Sigmoid colon (tissue), 7 donors: Measurements from ENCODE around the gene PAGR1. TPM values are rescaled to one million over a fixed set of nuclear protein-coding genes. Genes with fewer than 3 reads are reported as not detected.
A peak's percentile ranks its signal among the peaks of the same experiment; 100 is the strongest.

ENCODE experiments used
- DNase-seq: peaks from one replicate; pipeline ENCODE4 v3.0.0-alpha.2; 2019
- H3K27ac ChIP-seq, 4 donors: fragments of 200-600 bp; sonication (generic); one replicate each; pipeline ENCODE4 v1.5.1; 2016 to 2019; ENCODE audit warnings: mild to moderate bottlenecking in 1 of 4
- H3K27me3 ChIP-seq, 3 donors: fragments of 200-600 bp; sonication (generic); one replicate each; pipeline ENCODE4 v1.5.1; 2019; ENCODE audit warnings: mild to moderate bottlenecking in 1 of 3
- H3K36me3 ChIP-seq, 4 donors: fragments of 200-600 bp; sonication (generic); one replicate each; pipeline ENCODE4 v1.5.1; 2016 to 2019
- H3K4me1 ChIP-seq, 4 donors: fragments of 200-600 bp; sonication (generic); one replicate each; pipeline ENCODE4 v1.5.1; 2017 to 2019
- H3K4me3 ChIP-seq, 4 donors: fragments of 200-600 bp; sonication (generic); one replicate each; pipeline ENCODE4 v1.5.1; 2017 to 2019; ENCODE audit warnings: mild to moderate bottlenecking in 2 of 4, moderate library complexity in 1 of 4
- H3K9me3 ChIP-seq, 4 donors: fragments of 200-600 bp in 3 of 4; sonication (generic) in 3 of 4; one replicate each; pipeline versions ENCODE4 v1.5.1 to v1.6.1; 2013 to 2019
- CTCF ChIP-seq, 4 experiments: fragments of 450-650 bp in 3 of 4; fragments of 200-600 bp in 1 of 4; IDR thresholded peaks; one replicate each; pipeline ENCODE4 v1.5.1; 2016 to 2019; ENCODE audit warnings: antibody characterized with exemption in 4 of 4, mild to moderate bottlenecking in 3 of 4, moderate library complexity in 2 of 4
- EP300 ChIP-seq, 4 donors: sonication (generic); formaldehyde crosslinking; IDR thresholded peaks; one replicate each; pipeline ENCODE4 v1.6.1; 2017; ENCODE audit warnings: antibody characterized with exemption in 4 of 4
- POLR2A ChIP-seq, 2 donors: fragments of 450-650 bp; IDR thresholded peaks; one replicate each; pipeline ENCODE4 v1.6.1; 2016; ENCODE audit warnings: antibody characterized with exemption in 2 of 2, mild to moderate bottlenecking in 2 of 2, moderate library complexity in 2 of 2
- POLR2AphosphoS5 ChIP-seq, 4 donors: sonication (generic); formaldehyde crosslinking; IDR thresholded peaks; one replicate each; pipeline ENCODE4 v1.6.1; 2017; ENCODE audit warnings: antibody characterized with exemption in 4 of 4
- WGBS, 2 donors: extraction: QIAGEN DNeasy Blood & Tissue Kit; methylation state at CpG; one replicate each; pipeline ENCODE4 v1.1.7; 2013; 5-methylcytosine and 5-hydroxymethylcytosine counted together
- intact Hi-C: fragments of 100-400 bp; cut with DNase I; formaldehyde crosslinking; loops from one replicate; pipeline ENCODE4 v1.15.1; 2023
- polyA plus RNA-seq, 3 donors: library from polyadenylated mRNA; stranded (reverse); fragments of 200-250 nt; gene quantifications; one replicate each; pipeline ENCODE4 v1.2.3, GENCODE V29; 2013
- total RNA-seq, 4 donors: library from RNA; depleted of rRNA; stranded (reverse); fragments of >200 nt; gene quantifications; one replicate each; pipeline ENCODE4 v1.1.0, GENCODE V29; 2016
- donor health status: healthy with polysubstance abuse.
- donor health status: Bipolar disorder and iron deficiency.
- donor health status: healthy.

PAGR1 gene
- total and polyA plus RNA-seq, 7 donors: 18.5 to 36.6 (median 25.9) TPM

GRCh38 chr16:29852654-29853053 lies 36.7 kb downstream of the PAGR1 start:
- peak overlapping the region; percentile 15 to 47 (median 26) for H3K27ac ChIP-seq
- DNase-seq: peak; percentile 76
- TF ChIP-seq POLR2AphosphoS5 (IDR thresholded peaks at IDR 0.05) (peak in 3 of 4 donors; percentile 51 to 59 (median 57)), POLR2A (IDR thresholded peaks at IDR 0.05) (no peak)
- no peaks in the 10 kb centered on the region for H3K9me3 ChIP-seq
- intact Hi-C loops: no loop called here
- no peaks in the 10 kb centered on the region for H3K27me3 ChIP-seq
- WGBS, 2 donors: 54 to 66% methylated on average over 7 of the region's 7 CpGs
- H3K36me3 ChIP-seq: peaks cover 2 to 8% (median 3%) of the 10 kb centered on the region in 4 donors
- peaks cover 0 to 30% (median 8%) of the 10 kb centered on the region in 4 donors for H3K4me1 ChIP-seq
- no peak overlapping the region for H3K4me3 ChIP-seq

GRCh38 chr16:29854520-29855100 lies 38.7 kb downstream of the PAGR1 start:
- intact Hi-C loops: loop anchor here (5.0 kb wide), 1 partner anchor 168 kb away; the partner anchor contains the start of gene C16orf92
- Histone ChIP-seq H3K9me3 (no peaks in the 10 kb centered on the region), H3K4me3 (no peak overlapping the region), H3K36me3 (peaks cover 7 to 15% (median 9%) of the 10 kb centered on the region in 4 donors), H3K4me1 (peaks cover 0 to 24% (median 7%) of the 10 kb centered on the region in 4 donors), H3K27me3 (no peaks in the 10 kb centered on the region), H3K27ac (no peak overlapping the region)
- DNase-seq: no peak
- no peak for TF ChIP-seq CTCF (IDR thresholded peaks at IDR 0.05)
- TF ChIP-seq POLR2AphosphoS5 (IDR thresholded peaks at IDR 0.05): no peak
- TF ChIP-seq POLR2A (IDR thresholded peaks at IDR 0.05): no peak
- TF ChIP-seq EP300 (IDR thresholded peaks at IDR 0.05): no peak
- 88 to 90% methylated on average over 5 of the region's 5 CpGs for WGBS, 2 donors

GRCh38 chr16:29857133-29857760 lies 41.3 kb downstream of the PAGR1 start:
- Histone ChIP-seq H3K4me1 (peaks cover 0 to 37% (median 22%) of the 10 kb centered on the region in 4 donors), H3K36me3 (peaks cover 7 to 34% (median 24%) of the 10 kb centered on the region in 4 donors), H3K4me3 (no peak overlapping the region), H3K27ac (peak overlapping the region in 2 of 4 donors; percentile 62 to 63), H3K9me3 (no peaks in the 10 kb centered on the region), H3K27me3 (no peaks in the 10 kb centered on the region)
- intact Hi-C loops: loop anchor here (5.0 kb wide), 1 partner anchor 165 kb away; the partner anchor contains the start of gene C16orf92
- no peak for TF ChIP-seq POLR2AphosphoS5 (IDR thresholded peaks at IDR 0.05)
- TF ChIP-seq EP300 (IDR thresholded peaks at IDR 0.05): no peak
- TF ChIP-seq CTCF (IDR thresholded peaks at IDR 0.05): no peak
- TF ChIP-seq POLR2A (IDR thresholded peaks at IDR 0.05): no peak
- WGBS, 2 donors: 85 to 86% methylated on average over 7 of the region's 7 CpGs
- no peak for DNase-seq

- H3K9me3 ChIP-seq: no peaks in the 10 kb centered on the region
- intact Hi-C loops: loop anchor here (5.0 kb wide), 1 partner anchor 164 kb away; the partner anchor contains the start of gene C16orf92
- peak overlapping the region in 2 of 4 donors; percentile 62 to 63 for H3K27ac ChIP-seq
- peaks cover 7 to 34% (median 24%) of the 10 kb centered on the region in 4 donors for H3K36me3 ChIP-seq
- no peak overlapping the region for H3K4me3 ChIP-seq
- peaks cover 0 to 37% (median 24%) of the 10 kb centered on the region in 4 donors for H3K4me1 ChIP-seq
- 82 to 90% methylated on average over 10 of the region's 10 CpGs for WGBS, 2 donors
- no peaks in the 10 kb centered on the region for H3K27me3 ChIP-seq
- TF ChIP-seq POLR2A (IDR thresholded peaks at IDR 0.05) (no peak), CTCF (IDR thresholded peaks at IDR 0.05) (no peak)
- DNase-seq: no peak
Observed at GRCh38 chr16:29858149-29858849, 42.3 kb downstream of the PAGR1 start.

- Histone ChIP-seq H3K4me3 (no peak overlapping the region), H3K9me3 (no peaks in the 10 kb centered on the region), H3K36me3 (peaks cover 7 to 34% (median 24%) of the 10 kb centered on the region in 4 donors), H3K4me1 (peaks cover 0 to 41% (median 27%) of the 10 kb centered on the region in 4 donors), H3K27ac (no peak overlapping the region), H3K27me3 (no peaks in the 10 kb centered on the region)
- TF ChIP-seq CTCF (IDR thresholded peaks at IDR 0.05) (no peak), POLR2A (IDR thresholded peaks at IDR 0.05) (no peak), EP300 (IDR thresholded peaks at IDR 0.05) (no peak), POLR2AphosphoS5 (IDR thresholded peaks at IDR 0.05) (no peak)
- intact Hi-C loops: loop anchor here (5.0 kb wide), 1 partner anchor 163 kb away; the partner anchor contains the start of gene C16orf92
- no peak for DNase-seq
- 95 to 96% methylated on average over 19 of the region's 19 CpGs for WGBS, 2 donors
Observed at GRCh38 chr16:29858974-29859373, 43.0 kb downstream of the PAGR1 start.
